Heart left ventricle (tissue), 16 donors: ENCODE data around the gene ARHGAP29. TPM values are rescaled to one million over a fixed set of nuclear protein-coding genes. Genes with fewer than 3 reads are reported as not detected.
A peak's percentile ranks its signal among the peaks of the same experiment; 100 is the strongest.

Source experiments
- ATAC-seq, 4 donors: fragments of 200-7000 bp; cut with Tn5 transposase; one replicate each; pipeline ENCODE4 v1.9.1; 2020 to 2022; ENCODE audit warnings: moderate library complexity in 4 of 4, mild to moderate bottlenecking in 3 of 4, moderate number of reproducible peaks in 1 of 4
- DNase-seq, 5 donors: peaks; one replicate each; pipeline ENCODE4 v3.0.0-alpha.2; 2020
- H3K27ac ChIP-seq, 12 donors: fragments of 200-600 bp; sonication (generic) in 4 of 12; one replicate each; pipeline versions ENCODE4 v1.5.0 to v1.8.0; 2016 to 2022; ENCODE audit warnings: mild to moderate bottlenecking in 2 of 12
- H3K27me3 ChIP-seq, 9 donors: fragments of 200-600 bp; sonication (generic) in 2 of 9; one replicate each; pipeline versions ENCODE4 v1.5.1 to v1.8.0; 2016 to 2022; ENCODE audit warnings: mild to moderate bottlenecking in 3 of 9
- H3K36me3 ChIP-seq, 9 donors: fragments of 200-600 bp; sonication (generic) in 2 of 9; one replicate each; pipeline versions ENCODE4 v1.5.0 to v1.8.0; 2018 to 2022; ENCODE audit warnings: mild to moderate bottlenecking in 2 of 9
- H3K4me1 ChIP-seq, 12 donors: fragments of 200-600 bp; sonication (generic) in 4 of 12; one replicate each; pipeline versions ENCODE4 v1.5.0 to v1.8.0; 2016 to 2022; ENCODE audit warnings: mild to moderate bottlenecking in 3 of 12
- H3K4me3 ChIP-seq, 12 donors: fragments of 200-600 bp; sonication (generic) in 4 of 12; one replicate each; pipeline versions ENCODE4 v1.5.0 to v1.8.0; 2017 to 2022; ENCODE audit warnings: mild to moderate bottlenecking in 9 of 12, moderate library complexity in 4 of 12
- H3K9me3 ChIP-seq, 12 donors: fragments of 200-600 bp; sonication (generic) in 4 of 12; one replicate each; pipeline versions ENCODE4 v1.5.0 to v1.8.0; 2016 to 2022; ENCODE audit warnings: mild to moderate bottlenecking in 1 of 12
- CTCF ChIP-seq, 12 donors: fragments of 200-600 bp; sonication (generic) in 4 of 12; IDR thresholded peaks; one replicate each; pipeline versions ENCODE4 v1.5.0 to v1.8.0; 2018 to 2022; ENCODE audit warnings: antibody characterized with exemption in 12 of 12, mild to moderate bottlenecking in 5 of 12
- POLR2A ChIP-seq, 2 donors: fragments of 450-650 bp; IDR thresholded peaks; one replicate each; pipeline ENCODE4 v1.6.1; 2017; ENCODE audit warnings: antibody characterized with exemption in 2 of 2, mild to moderate bottlenecking in 2 of 2, moderate library complexity in 2 of 2
- WGBS, 4 donors: extraction: QIAGEN DNeasy Blood & Tissue Kit in 2 of 4; methylation state at CpG; one replicate each; pipeline versions ENCODE4 v1.1.5 to v1.1.7; 2013 to 2018; 5-methylcytosine and 5-hydroxymethylcytosine counted together
- intact Hi-C, 10 donors: fragments of 100-400 bp; cut with DNase I; formaldehyde crosslinking; loops; one replicate each; pipeline versions ENCODE4 v1.11.1 to v1.14.2; 2022
- polyA plus RNA-seq, 2 donors: library from polyadenylated mRNA; stranded (reverse); fragments of 200-250 nt; gene quantifications; one replicate each; pipeline ENCODE4 v1.2.3, GENCODE V29; 2013
- total RNA-seq, 9 donors: library from RNA; depleted of rRNA in 2 of 9; stranded (reverse); fragments of >200 nt in 2 of 9; fragmentation: NEBNext Ultra II Directional in 3 of 9; extraction: Animal tissue kit (Norgen Biotek cat#: 25700) in 3 of 9; gene quantifications; one replicate each; pipeline versions ENCODE4 v1.1.0 to v1.2.4, GENCODE V29; 2016 to 2023
- donor health status: ischemic (EF 13 %, LVEDD 7.1; RV severe dilation, severe dysfunction).
- donor health status: healthy with polysubstance abuse.
- donor health status: DM: no; HTN: yes; CAD: no.
- donor health status: DM: no; HTN: no; CAD: no.
- donor health status: ischemic (EF 25% LVEDD 6.9; RV normal size, moderate dysfunction).
- donor health status: ischemic (EF 25% LVEDD 5.7; RV mildly dilated, moderate dysfunction).
- donor health status: healthy.
- donor health status: DM: yes; HTN: yes; CAD: no.
- donor health status: ischemic (EF 35%, LVEDD 5.7; RV mildly dilated, moderate dysfunction).
- donor health status: nonischemic (EF 11% LVEDD 7.7; RV severe dilation, severe dysfunction).
- donor health status: DM: yes; HTN: yes; CAD: no.
- donor health status: PGD.
- donor health status: ischemic (EF 29% LVEDD 5.4; RV normal size, mild dysfunction).
- donor health status: nonischemic (EF 23%, LVEDD 6.1; RV moderate dilation, normal function).

Gene ARHGAP29
- total and polyA plus RNA-seq, 11 donors, result 11.0 to 35.7 (median 26.2) TPM

- no peak for TF ChIP-seq CTCF (IDR thresholded peaks at IDR 0.05)
- Histone ChIP-seq H3K4me3 (peak overlapping the region; percentile 76 to 97 (median 86)), H3K27me3 (peaks cover 0 to 46% (median 0%) of the 10 kb centered on the region in 9 donors), H3K9me3 (no peaks in the 10 kb centered on the region), H3K4me1 (peaks cover 0 to 49% (median 36%) of the 10 kb centered on the region in 12 donors), H3K27ac (peak overlapping the region in 11 of 12 donors; percentile 27 to 99 (median 97)), H3K36me3 (no peaks in the 10 kb centered on the region)
- no peak for ATAC-seq
- no peak for DNase-seq
- 7 to 17% (median 10%) methylated on average over 9 of the region's 9 CpGs for WGBS, 4 donors
- intact Hi-C loops, result loop anchor here in 9 of 10 donors (2.0 to 10.0 kb wide), 11 partner anchors 33 to 191 kb away; partner anchors contain the start of gene ABCD3 (in 1 of the 9)
Observed at GRCh38 chr1:94235189-94236012, 2.0 kb downstream of the ARHGAP29 start.

- no peaks in the 10 kb centered on the region for H3K9me3 ChIP-seq
- H3K4me3 ChIP-seq, result peak overlapping the region in 8 of 12 donors; percentile 76 to 97 (median 84)
- no peaks in the 10 kb centered on the region for H3K36me3 ChIP-seq
- peak overlapping the region in 9 of 12 donors; percentile 11 to 99 (median 96) for H3K27ac ChIP-seq
- TF ChIP-seq POLR2A (IDR thresholded peaks at IDR 0.05) (no peak), CTCF (IDR thresholded peaks at IDR 0.05) (no peak)
- ATAC-seq, result no peak
- H3K4me1 ChIP-seq, result peaks cover 0 to 56% (median 40%) of the 10 kb centered on the region in 12 donors
- intact Hi-C loops, result loop anchor here (5.0 to 10.0 kb wide), 9 partner anchors 32 to 187 kb away; partner anchors contain the start of gene ABCD3 (in 1 of the 10)
- 19 to 65% (median 32%) methylated on average over 1 of the region's 1 CpG for WGBS, 4 donors
- H3K27me3 ChIP-seq, result peaks cover 0 to 46% (median 0%) of the 10 kb centered on the region in 9 donors
- no peak for DNase-seq
Observed at GRCh38 chr1:94234615-94235014, 2.8 kb downstream of the ARHGAP29 start.

- peaks cover 0 to 19% (median 0%) of the 10 kb centered on the region in 9 donors for H3K27me3 ChIP-seq
- WGBS, 4 donors, result 65 to 73% (median 69%) methylated on average over 1 of the region's 1 CpG
- intact Hi-C loops, result loop anchor here in 3 of 10 donors (5.0 to 10.0 kb wide), 3 partner anchors 34 to 183 kb away; partner anchors contain the start of gene ABCD3 (in 1 of the 3)
- no peaks in the 10 kb centered on the region for H3K9me3 ChIP-seq
- no peak for ATAC-seq
- H3K36me3 ChIP-seq, result no peaks in the 10 kb centered on the region
- H3K4me1 ChIP-seq, result peaks cover 0 to 85% (median 63%) of the 10 kb centered on the region in 12 donors
- H3K4me3 ChIP-seq, result peak overlapping the region in 2 of 12 donors; percentile 3 to 9
- DNase-seq, result no peak
- H3K27ac ChIP-seq, result peak overlapping the region in 9 of 12 donors; percentile 1 to 56 (median 42)
- no peak for TF ChIP-seq POLR2A (IDR thresholded peaks at IDR 0.05)
- no peak for TF ChIP-seq CTCF (IDR thresholded peaks at IDR 0.05)
Observed at GRCh38 chr1:94231746-94232145, 5.6 kb downstream of the ARHGAP29 start.

GRCh38 chr1:94230920-94231319 is 6.5 kb downstream of the ARHGAP29 start:
- no peak for TF ChIP-seq POLR2A (IDR thresholded peaks at IDR 0.05)
- TF ChIP-seq CTCF (IDR thresholded peaks at IDR 0.05), result no peak
- intact Hi-C loops, result loop anchor here in 3 of 10 donors (5.0 to 10.0 kb wide), 3 partner anchors 34 to 184 kb away; partner anchors contain the start of gene ABCD3 (in 1 of the 3)
- H3K27ac ChIP-seq, result peak overlapping the region in 9 of 12 donors; percentile 6 to 56 (median 42)
- ATAC-seq (no peak), DNase-seq (no peak)
- peaks cover 0 to 93% (median 69%) of the 10 kb centered on the region in 12 donors for H3K4me1 ChIP-seq
- no peaks in the 10 kb centered on the region for H3K36me3 ChIP-seq
- WGBS, 4 donors, result 44 to 57% (median 51%) methylated on average over 1 of the region's 1 CpG
- peak overlapping the region in 3 of 12 donors; percentile 1 to 9 (median 3) for H3K4me3 ChIP-seq
- H3K27me3 ChIP-seq, result peaks cover 0 to 11% (median 0%) of the 10 kb centered on the region in 9 donors
- H3K9me3 ChIP-seq, result no peaks in the 10 kb centered on the region
